MV-4-11 (cell line): ENCODE results near the gene SLC10A3.
"Not testable (repeated sequence)": the region's sequence is repeated elsewhere in the genome, so short reads cannot be mapped to it uniquely, and the experiment has no call there.

Source experiments
- DNase-seq: peaks from one replicate; lab custom pipeline; 2025; lab: John Stamatoyannopoulos, UW

The SLC10A3 gene

DNA sequence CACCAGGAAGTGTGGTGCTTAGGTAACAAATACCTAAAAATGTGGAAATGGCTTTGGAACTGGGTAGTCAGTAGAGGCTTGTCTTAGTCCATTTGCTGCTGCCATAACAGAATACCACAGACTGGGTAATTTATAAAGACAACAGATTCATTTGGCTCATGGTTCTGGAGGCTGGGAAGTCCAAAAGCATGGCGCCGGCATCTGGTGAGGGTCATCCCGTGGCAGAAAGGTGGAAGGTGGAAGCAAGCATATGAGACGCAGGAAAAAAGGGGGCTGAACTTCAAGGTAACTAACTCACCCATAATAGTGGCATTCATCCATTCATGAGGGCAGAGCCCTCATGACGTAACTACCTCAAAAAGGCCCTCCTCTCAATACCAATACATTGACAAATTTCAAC is 19.0 kb upstream of the SLC10A3 start:
- DNase-seq = no peak

DNA sequence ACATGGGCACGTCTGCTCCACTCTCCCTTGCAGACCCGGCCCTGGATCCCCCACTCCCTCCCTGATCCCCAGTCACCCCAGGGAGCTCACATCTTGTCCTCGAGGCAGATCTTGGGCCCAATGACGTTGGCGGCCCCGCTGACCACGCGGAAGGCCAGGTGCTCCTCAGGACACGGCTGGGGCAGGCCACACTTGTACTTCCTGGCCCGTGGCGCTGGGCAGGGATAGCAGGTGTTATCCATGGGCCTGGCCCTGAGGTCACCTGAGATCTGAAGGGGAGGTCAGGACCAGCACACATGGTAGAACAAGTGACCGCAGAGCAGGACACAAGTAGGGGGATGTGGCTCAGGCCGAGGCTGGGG is 17.9 kb upstream of the SLC10A3 start:
- DNase-seq = no peak

DNA sequence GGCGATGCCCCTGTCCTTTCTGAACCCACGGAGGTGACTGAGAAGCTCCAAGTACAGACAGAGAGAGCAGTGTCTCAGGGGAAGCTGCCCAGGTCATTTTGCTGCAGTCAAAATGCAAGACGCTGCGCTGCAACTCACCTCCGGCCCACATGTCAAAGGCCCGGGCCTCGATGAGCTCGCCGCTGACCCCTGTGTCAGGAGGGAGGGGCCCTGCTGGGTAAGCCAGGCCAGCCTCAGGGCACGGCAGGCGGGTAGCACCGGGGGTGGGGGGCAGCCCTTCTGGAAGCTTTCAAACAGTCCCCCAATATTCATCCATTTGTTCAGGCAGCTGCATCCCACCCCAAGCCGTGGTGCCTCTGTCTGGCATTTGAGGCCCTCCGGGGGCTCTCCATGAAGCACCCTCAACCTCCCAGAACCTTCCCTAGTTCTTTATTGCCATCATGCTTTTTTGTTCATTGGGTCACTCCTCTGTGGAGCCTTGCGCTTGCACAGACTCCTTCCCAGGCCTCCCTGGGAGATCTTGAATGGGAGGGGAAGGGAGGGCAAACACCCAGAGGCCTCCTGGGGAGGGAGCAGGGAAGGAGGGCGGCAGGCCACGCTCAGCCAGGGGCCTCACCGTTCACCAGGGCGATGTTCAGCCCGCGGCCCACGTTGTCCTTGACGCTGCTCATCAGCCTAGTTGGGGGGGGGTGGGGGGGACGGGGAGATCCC is 17.4 kb upstream of the SLC10A3 start:
- DNase-seq = no peak

DNA sequence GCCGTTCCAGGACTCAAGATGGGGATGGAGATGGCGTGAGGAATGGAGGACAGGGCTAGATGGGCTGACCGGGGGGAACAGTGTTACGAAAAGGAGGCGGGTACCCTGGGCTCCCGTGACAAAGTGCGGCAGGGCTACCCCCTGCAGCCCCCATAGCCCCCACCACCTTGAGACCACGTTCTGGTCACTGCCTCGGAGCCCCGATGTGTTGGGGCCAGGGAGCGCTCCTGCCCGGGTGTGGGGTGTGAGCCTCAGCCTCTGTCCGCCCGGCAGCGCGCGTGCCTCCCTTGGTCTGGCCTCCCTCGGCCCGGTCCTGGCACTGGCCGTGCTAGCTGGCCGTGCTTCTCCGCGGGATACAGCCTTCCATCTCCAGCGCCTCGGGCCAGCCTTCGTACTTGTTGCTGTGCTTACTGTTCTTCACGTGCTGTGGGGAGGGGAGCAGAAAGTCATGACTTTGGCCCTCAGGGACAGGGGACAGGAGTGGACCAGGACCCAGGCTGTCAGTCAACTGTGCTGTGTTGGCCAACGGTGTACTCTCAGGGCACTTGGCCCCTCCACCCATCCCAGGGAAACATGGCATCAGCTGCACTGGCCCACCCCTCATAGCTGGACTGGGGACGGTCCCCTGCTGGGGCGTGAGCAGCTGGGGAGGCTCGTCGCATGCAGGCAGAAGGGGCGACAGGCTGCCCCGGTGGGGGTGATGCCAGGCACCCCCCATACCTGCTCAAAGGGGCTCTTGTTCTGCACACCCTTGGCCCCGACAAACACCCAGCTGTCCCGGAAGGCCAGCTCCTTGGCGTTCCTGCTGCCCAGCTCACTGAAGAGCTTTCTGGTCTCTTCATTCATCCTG is 16.3 kb upstream of the SLC10A3 start:
- no peak for DNase-seq

DNA sequence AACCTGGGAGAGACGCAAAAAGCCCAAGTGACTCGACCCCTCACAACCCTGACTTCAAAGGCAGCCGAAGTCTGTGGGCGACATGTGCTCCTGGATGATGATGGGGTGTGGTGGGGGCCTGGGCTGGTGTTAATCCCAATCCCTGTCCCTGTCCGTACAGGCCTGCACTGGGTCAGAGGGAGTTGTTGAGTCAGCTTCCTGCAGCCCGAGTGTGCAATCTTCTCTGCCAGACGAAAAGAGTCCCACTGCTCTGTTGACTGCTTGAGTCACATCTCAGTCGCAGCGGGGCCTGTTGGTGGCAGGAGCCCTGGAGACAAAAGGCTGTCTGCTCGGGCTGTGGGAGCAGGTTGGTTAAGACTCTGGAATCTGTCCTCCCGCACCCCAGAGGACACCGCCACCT is 15.3 kb upstream of the SLC10A3 start:
- peak; percentile 62 for DNase-seq

DNA sequence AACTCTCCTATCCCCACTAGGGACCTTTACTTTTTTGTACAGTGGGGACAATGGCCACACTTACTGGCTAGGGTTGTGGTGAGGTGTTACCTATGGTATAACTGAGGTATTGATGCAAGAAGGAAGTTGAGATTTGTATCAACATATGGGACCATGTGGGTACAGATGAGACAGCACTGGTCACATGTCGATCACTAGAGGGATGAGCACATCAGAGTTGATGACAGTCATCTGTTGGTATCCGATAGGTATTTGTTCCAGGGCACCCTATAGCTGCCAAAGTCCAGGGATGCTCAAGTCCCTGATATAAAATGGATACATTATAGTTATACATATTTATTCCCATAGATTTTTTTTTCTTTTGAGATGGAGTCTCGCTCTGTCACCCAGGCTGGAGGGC is 12.6 kb upstream of the SLC10A3 start:
- no peak for DNase-seq

DNA sequence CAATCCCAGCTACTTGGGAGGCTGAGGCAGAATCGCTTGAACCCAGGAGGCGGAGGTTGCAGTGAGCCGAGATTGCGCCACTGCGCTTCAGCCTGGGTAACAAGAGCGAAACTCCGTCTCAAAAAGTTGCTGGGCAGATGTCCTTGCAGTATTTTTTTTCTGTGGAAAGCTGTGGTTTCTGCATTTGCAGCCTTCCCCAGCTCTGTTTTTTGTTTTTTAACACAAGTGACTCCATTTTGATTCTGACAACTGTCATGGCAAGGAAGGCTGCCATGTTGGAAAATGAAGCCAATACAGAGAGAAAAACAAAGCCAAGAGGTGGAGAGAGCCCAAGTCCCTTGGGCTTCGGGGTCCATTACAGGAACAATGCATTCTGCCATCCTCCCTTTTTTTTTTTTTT is 11.7 kb upstream of the SLC10A3 start:
- no peak for DNase-seq

DNA sequence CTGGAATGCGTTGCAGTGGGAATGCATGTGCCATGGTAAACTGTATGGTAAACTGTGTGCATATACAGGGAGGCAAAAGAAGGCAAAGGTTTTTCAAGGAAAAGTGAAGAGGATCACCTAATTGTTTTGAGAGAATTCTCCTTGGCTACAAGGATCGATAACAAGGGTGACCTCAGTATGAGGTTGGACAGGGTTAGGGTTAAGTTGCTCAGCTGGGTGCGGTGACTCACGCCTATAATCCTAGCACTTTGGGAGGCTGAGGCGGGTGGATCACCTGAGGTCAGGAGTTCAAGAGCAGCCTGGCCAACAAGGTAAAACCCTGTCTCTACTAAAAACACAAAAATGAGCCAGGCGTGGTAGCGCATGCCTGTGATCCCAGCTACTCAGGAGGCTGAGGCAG is 11.0 kb upstream of the SLC10A3 start:
- not testable (repeated sequence) for DNase-seq

DNA sequence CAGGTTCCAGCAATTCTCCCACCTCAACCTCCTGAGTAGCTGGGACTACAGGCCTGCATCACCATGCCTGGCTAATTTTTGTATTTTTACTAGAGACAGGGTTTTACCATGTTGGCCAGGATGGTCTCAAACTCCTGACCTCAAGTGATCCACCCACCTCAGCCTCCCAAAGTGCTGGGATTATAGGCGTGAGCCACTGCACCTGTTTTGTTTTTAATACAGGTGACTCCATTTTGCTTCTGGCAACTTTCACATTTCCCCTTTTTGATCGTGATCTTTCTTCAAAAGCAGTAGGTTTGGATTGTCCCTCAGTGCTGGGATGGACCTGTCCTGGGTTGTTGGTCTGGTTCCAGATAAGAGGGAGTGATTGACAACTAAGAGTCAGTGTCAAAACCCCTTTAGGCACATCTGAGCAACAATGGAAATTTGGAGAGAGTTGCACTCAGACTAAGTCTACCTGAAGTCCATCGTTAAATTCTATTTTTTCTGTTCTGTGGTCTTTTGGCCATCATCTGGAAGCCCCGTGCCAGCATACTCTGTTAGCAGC is 6.2 kb upstream of the SLC10A3 start:
- not testable (repeated sequence) for DNase-seq

DNA sequence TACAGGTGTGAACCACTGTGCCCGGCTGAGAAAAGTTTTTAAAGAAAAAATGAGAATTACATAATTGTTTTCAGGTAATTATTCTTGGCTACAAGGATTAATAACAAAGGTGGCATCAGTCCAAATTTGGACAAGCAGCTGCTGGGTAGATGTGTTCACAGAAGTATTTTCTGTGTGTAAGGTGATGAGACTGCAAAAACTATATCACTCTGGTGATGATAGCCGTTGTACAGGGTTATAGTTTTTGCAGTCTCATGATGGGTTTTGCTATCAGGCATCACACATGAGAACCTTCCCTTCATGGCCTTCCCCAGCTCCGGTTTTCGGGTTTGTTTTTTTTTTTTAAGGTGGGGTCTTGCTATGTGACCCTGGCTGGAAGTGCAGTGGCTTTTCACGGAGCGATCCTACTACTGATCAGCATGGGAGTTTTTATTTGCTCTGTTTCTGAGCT is 5.1 kb upstream of the SLC10A3 start:
- DNase-seq = no peak

DNA sequence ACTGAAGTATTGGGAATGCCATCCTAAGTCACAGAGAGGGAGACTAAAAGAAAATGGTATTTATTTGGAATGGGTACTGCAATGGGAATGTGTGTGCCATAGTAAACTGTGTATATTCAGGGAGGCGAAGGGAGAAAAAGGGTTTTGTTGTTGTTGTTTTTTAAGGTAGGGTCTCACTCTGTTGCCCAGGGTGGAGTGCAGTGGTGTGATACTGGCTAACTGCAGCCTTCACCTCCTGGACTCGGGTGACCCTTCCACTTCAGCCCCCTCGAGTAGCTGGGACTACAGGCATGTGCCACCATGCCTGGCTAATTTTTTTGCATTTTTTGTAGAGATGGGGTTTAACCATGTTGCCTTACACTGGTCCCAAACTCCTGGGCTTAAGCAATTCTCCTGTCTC is 4.3 kb upstream of the SLC10A3 start:
- no peak for DNase-seq

DNA sequence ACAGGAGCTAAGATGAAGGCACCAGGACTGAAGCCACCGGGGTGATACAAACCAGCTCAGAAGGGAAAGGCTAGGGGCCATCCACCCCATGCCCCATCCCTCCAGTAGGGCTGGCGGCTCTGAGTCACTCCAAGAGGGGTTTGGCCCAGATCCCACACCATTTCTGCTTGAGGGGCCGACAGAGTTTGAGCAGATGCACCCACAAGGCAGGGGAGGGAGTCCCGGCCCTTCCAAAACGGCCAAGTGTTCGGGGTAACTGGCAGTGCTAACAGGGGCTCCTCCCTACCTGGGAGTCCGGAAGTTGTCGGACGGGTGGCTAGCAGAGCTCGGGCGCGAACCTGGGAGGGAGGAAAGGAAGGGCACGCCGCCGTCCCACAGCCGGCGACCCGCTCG is 412 bp downstream of the SLC10A3 start:
- no peak for DNase-seq

DNA sequence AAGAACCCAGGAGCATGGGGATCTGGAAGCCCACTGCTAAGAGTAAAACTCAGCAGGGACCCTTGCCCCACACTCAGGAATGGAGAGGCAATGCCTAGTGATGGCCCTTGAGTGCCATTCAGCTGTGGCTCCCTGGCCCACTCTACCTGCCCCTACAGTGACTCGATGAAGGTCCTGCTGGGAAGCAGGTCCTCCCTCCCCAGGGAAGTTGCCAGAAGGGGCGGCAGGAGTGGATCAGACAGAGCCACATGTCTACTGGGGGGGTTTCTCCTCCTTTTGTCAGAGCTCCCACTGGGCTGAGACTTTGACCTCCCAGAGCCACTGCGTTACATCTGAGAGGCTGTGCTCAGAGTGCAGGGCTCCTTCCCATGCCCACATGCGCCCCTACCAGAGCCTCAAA is 1.2 kb downstream of the SLC10A3 start:
- no peak for DNase-seq

DNA sequence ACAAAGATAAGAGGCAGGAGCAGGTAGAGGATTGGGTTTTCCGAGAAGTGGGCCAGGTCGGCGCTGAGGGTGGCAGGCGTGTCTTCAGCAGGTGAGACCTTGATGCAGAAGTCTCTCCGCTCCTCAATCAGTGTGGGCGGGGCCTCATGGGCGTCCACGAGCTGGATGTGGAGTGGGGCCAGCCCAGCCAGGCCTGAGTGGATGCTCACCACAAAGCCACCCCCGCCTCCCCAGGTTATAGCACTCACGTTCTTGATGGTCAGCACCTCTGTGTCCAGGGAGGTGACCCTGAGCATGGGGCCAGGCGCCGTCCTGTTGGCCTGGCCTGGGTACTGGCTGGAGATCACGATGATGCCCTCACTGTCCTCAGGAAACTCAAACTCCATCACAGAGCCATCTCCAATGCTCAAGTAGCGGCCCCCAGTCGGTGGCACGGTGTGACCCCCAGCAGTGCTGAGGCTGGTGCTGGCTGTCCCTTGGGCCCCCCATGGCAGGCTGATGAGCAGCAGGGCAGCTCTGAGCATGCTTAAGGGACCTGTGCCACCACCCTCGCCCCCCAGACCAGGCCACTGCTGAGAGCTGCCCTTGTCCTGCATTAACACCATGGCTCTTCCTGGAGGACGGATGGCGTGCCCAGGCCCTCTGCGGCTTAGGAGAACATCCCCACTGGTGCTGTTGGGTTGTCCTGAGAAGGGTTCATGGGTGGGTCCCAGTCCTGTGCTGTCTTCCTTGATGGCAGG is 1.9 kb downstream of the SLC10A3 start:
- no peak for DNase-seq

DNA sequence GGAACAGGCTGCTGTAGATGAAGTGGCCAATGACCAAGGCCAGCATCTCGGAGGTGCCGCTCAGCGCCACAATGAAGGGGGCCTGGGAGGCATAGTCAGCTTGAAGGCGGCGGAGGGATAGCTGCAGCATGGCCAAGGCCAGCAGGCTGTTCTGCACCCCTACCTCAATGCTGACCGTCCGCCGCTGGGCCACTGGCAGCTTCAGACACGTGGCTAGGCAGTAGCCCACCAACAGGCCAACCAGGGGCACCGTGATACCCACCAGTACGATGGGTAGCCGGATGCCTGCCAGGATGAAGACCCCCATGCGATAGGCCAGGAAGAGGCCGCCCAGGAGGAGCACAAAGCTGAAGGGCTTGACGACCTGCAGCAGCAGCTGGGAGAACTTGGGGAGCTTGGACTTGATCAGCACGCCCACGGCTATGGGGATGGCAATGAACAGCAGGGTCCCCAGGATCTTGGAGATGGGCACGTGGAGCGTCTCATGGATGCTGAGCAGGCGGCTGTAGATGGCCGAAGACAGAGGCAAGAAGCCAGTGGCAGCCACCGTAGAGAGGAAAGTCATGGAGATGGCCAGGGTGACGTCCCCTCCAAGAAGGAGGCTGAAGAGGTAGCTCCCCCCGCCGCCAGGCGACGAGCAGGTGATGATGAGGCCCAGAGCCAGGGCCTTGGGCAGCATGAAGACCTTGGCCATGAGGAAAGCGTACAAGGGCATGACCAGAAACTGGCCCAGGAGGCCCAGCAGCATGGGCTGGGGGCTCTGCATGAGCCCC is 2.7 kb downstream of the SLC10A3 start:
- DNase-seq = no peak

DNA sequence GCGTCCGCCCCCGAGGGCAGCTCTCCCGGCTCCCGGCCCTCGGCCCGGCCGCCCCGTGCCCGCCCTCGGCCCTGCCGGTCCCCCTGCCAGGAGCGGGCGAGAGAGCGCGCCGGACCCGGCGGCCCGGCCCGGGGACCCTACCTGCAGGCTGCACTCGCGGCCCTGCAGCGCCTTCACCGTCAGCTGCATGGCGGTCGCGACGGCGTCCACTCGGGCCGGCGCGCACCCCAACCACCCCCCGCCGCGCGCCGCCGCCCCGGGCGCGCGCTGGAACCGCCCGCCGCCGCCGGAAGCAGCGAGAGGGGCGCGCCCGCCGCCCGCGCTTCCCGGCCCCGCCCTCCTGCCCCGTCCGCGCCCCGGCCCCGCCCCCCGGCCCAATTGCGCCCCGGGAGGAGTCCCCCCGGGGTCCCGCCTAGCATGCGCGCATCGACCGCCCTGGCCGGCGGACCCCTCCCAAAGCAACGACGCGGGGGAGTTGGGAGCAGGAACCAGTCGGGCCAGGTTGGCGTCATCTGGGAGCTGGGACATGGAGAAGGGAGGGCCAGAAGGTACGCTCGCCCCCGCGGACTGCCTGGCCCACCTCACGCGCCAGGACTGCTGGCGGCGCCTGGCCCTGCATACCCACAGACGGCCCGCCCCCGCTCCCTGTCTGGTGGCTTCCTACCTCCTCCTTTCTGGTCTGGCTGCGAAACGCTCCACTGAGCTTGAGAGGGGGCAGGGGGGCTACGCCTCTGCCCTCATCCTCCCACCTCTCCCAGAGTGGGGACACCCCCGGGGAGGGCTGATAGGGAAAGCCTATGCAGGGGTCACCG is 3.8 kb downstream of the SLC10A3 start, which contains the start of gene UBL4A:
TSS of gene UBL4A (minus strand) at position 220 of the 812 bp plus-strand sequence. CDS start at position 189, 31 bp downstream.
- peak; percentile 16 for DNase-seq

DNA sequence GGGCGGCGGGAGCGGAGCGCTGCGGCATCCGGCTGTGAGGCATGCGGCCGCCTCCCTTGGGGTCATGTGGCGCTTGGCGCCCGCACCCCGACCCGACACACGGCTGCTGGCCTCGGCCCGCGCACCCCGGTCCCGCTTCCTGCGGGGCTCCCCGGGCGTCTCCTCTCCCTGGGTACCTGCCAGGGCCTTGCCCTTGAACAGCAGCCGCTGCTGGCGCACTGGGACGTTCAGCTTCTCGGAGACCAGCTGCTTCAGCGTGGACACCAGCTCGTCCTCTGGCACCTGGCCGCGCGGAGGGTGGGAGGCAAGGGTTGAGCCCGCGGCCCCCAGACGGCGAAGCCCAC is 4.4 kb downstream of the SLC10A3 start:
- no peak for DNase-seq

DNA sequence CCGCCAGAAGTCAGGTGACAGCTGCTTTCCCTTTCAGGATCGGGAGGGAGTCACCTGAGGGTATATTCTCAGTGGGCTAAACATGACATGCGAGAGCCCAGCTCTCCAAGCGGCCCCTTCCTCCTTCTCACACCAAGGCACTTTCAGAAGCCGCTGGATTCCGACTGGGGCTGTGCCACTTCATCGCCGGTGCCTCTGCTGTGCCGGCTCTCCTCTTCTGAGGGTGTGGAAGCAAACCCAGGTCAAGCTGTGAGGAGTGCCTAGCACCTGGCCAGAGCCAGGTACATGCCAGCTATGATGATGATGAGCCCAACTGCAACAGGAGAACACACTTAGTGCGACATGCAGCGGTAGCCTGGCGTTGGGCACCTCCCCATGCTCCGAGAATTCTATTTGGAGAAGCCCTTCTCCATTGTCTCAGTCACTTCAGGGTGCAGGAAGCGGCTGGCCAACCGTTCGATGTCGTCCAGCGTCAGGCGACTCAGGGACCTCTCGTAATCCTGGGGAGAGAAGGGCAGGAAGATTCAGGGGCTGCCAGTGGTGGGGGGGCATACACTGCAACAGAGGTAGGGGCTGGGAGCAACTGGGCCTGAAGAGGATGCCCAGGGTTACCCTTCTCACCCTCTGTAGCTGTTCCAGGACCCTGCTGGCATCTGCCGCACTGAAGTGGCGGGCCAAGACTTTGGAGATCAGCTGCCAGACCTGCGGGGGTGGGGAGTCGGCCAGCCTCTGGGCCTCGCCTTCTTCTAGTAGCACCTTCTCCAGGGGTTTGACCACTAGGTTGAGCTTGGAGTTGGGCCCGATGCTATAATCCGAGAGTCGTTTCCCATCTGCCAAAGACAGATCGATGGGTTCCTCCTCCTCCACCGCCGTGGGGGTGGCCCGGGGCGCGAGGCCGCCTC is 5.0 kb downstream of the SLC10A3 start:
- DNase-seq = no peak

DNA sequence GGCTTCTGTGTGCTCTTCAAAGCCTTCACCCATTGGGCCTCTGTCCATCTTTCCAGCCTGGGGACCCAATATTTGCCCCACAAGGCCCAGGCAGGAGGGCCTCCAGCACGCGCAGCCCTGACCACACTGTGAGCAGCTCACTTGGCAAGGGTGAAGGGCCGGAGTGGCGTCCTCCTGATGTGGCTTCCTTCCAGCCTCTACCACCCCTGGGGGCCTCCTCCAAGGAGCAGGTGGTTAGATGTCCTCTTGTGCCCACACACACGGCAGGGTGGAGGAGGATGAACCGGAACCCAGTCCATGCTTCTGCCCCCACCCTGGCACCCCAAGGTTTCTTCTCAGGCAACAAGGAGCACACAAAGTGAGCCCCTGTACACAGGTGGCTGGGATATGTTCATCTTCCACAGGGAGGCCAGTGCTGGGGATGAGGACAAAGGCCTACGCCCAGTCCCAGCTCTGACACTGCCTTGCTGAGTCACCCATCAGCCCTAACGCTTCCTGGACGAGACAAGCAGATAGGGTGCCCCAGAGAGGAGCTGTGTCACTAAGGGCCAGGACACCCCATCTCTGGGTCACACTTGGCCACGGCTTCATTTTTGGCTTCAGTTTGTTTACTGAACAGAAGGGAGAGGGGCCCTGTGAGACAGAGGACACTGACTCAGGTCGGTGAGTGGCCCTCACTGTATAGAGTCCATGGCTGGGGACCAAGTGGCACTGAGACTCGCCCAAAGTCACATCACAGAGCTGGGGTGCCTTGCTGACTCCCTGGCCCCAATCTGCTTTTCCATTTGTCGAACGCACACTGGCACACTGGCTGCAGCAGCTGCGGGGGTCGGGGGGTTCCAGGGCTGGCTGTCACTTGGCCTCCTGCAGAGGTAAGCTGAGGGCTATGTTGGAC is 5.9 kb downstream of the SLC10A3 start:
- no peak for DNase-seq
